ENCODE results near the gene TPST2.
A peak's percentile ranks its signal among the peaks of the same experiment; 100 is the strongest.
"Not testable (repeated sequence)": the region's sequence is repeated elsewhere in the genome, so short reads cannot be mapped to it uniquely, and the experiment has no call there.

Gene TPST2

GRCh38 chr22:26534171-26534855 is 55.6 kb downstream of the TPST2 start:
- DNase-seq (ENCODE audit: low read depth in 2 of 2), result no peak

GRCh38 chr22:26529345-26529744 is 60.6 kb downstream of the TPST2 start:
- no peak for DNase-seq (ENCODE audit: low read depth in 2 of 2)

- DNase-seq (ENCODE audit: low read depth in 2 of 2), result not testable (repeated sequence)
These were observed 61.4 kb downstream of the TPST2 start for GRCh38 chr22:26528518-26528917.

- no peak for DNase-seq (ENCODE audit: low read depth in 2 of 2)
These were observed 62.1 kb downstream of the TPST2 start for GRCh38 chr22:26527574-26528465.

- DNase-seq (ENCODE audit: low read depth in 2 of 2), result no peak
These were observed 62.8 kb downstream of the TPST2 start for GRCh38 chr22:26527167-26527566.

GRCh38 chr22:26525946-26526564 is 63.9 kb downstream of the TPST2 start:
- DNase-seq (ENCODE audit: low read depth in 2 of 2), result no peak

- no peak for DNase-seq (ENCODE audit: low read depth in 2 of 2)
These were observed 65.1 kb downstream of the TPST2 start for GRCh38 chr22:26524870-26525269.

- DNase-seq (ENCODE audit: low read depth in 2 of 2), result no peak
These were observed 67.3 kb downstream of the TPST2 start for GRCh38 chr22:26522592-26522991.

GRCh38 chr22:26522012-26522411 is 67.9 kb downstream of the TPST2 start:
- no peak for DNase-seq (ENCODE audit: low read depth in 2 of 2)

GRCh38 chr22:26517429-26517828 is 72.5 kb downstream of the TPST2 start:
- DNase-seq (ENCODE audit: low read depth in 2 of 2), result no peak

GRCh38 chr22:26516503-26516902 is 73.4 kb downstream of the TPST2 start:
- no peak for DNase-seq (ENCODE audit: low read depth in 2 of 2)

GRCh38 chr22:26515931-26516330 is 74.0 kb downstream of the TPST2 start:
- DNase-seq (ENCODE audit: low read depth in 2 of 2), result no peak

GRCh38 chr22:26514419-26515161 is 75.3 kb downstream of the TPST2 start:
- no peak for DNase-seq (ENCODE audit: low read depth in 2 of 2)

GRCh38 chr22:26513838-26514237 is 76.1 kb downstream of the TPST2 start:
- DNase-seq (ENCODE audit: low read depth in 2 of 2), result no peak

- DNase-seq (ENCODE audit: low read depth in 2 of 2), result peak; percentile 78 to 80
These were observed 77.7 kb downstream of the TPST2 start, which contains the start of gene TFIP11 for GRCh38 chr22:26512149-26512793. Gene TFIP11, minus strand, starts transcription at chr22:26512473. Its CDS starts 2,201 bp downstream, at chr22:26510272.

GRCh38 chr22:26508148-26508547 is 81.8 kb downstream of the TPST2 start:
- no peak for DNase-seq (ENCODE audit: low read depth in 2 of 2)

- no peak for DNase-seq (ENCODE audit: low read depth in 2 of 2)
These were observed 86.2 kb downstream of the TPST2 start for GRCh38 chr22:26503758-26504157.

- peak in 1 of 2 donors; percentile 32 for DNase-seq (ENCODE audit: low read depth in 2 of 2)
These were observed 87.0 kb downstream of the TPST2 start for GRCh38 chr22:26502688-26503561.

- no peak for DNase-seq (ENCODE audit: low read depth in 2 of 2)
These were observed 87.9 kb downstream of the TPST2 start for GRCh38 chr22:26501996-26502395.

- DNase-seq (ENCODE audit: low read depth in 2 of 2), result no peak
These were observed 90.7 kb downstream of the TPST2 start for GRCh38 chr22:26499188-26499703.

Measured in stimulated activated CD8-positive, alpha-beta memory T cell treated with anti-CD3 and anti-CD28 coated beads, Interleukin-7, amount 100 ng/mL, for 1 hour (primary cell).